Breast epithelium (tissue), 3 donors: ENCODE measurements around the gene FAAP100.

Experiments
- CTCF ChIP-seq, 3 donors: fragments of 450-650 bp; IDR thresholded peaks; one replicate each; pipeline ENCODE4 v1.5.1; 2016 to 2017; ENCODE audit warnings: antibody characterized with exemption in 3 of 3, mild to moderate bottlenecking in 3 of 3, moderate library complexity in 3 of 3
- POLR2A ChIP-seq: fragments of 450-650 bp; IDR thresholded peaks from one replicate; pipeline ENCODE4 v1.6.1; 2016; ENCODE audit warnings: antibody characterized with exemption, mild to moderate bottlenecking, moderate library complexity
- POLR2AphosphoS5 ChIP-seq, 3 donors: sonication (generic); formaldehyde crosslinking; IDR thresholded peaks; one replicate each; pipeline ENCODE4 v1.6.1; 2017; ENCODE audit warnings: antibody characterized with exemption in 3 of 3

- TF ChIP-seq CTCF (IDR thresholded peaks at IDR 0.05) (no peak), POLR2A (no peak), POLR2AphosphoS5 (IDR thresholded peaks at IDR 0.05) (no peak)
Measured at GRCh38 chr17:81568416-81568815, 16.3 kb upstream of the FAAP100 start.
